ENCODE data around the gene SERPINI2.

- TF ChIP-seq CTCF (IDR thresholded peaks at IDR 0.05) = no peak
- no peak for TF ChIP-seq POLR2A (IDR thresholded peaks at IDR 0.05)
Observed at GRCh38 chr3:167507954-167508353, 34.1 kb upstream of the SERPINI2 start.

Data from Peyer's patch (tissue), 4 donors.